ENCODE measurements around the gene BMP7.

DNA sequence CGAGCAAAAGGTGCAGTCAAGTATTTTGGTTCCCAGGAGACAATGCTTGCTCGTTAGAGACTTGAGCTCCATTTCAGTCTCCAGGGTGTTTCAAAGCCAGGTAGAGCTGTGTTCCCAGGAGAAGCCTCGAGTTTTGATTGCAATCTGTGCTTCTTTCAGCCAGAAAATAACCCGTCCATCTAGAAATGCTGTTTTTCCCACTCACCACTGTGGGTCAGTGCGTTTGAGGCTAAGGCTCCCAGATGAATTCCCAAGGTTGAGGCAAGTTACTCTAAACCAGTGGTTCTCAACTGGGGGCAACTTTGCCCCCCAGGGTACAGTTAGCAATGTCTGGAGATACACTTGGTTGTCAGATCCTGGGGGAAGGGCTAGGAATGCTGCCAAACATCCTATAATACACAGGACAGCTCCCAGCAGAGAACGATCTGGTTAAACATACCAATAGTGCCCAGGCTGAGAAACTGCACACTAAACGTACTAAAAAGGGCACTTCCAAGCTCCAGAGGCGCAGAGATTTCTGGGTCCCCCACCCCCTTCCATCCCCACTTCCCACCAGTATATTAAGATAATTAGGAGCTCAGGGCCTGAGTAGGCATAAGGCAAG is 13.8 kb downstream of the BMP7 start:
- TF ChIP-seq, protein P1, sequence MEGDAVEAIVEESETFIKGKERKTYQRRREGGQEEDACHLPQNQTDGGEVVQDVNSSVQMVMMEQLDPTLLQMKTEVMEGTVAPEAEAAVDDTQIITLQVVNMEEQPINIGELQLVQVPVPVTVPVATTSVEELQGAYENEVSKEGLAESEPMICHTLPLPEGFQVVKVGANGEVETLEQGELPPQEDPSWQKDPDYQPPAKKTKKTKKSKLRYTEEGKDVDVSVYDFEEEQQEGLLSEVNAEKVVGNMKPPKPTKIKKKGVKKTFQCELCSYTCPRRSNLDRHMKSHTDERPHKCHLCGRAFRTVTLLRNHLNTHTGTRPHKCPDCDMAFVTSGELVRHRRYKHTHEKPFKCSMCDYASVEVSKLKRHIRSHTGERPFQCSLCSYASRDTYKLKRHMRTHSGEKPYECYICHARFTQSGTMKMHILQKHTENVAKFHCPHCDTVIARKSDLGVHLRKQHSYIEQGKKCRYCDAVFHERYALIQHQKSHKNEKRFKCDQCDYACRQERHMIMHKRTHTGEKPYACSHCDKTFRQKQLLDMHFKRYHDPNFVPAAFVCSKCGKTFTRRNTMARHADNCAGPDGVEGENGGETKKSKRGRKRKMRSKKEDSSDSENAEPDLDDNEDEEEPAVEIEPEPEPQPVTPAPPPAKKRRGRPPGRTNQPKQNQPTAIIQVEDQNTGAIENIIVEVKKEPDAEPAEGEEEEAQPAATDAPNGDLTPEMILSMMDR (conservative IDR thresholded peaks at IDR 0.05 in 1 of 2, IDR thresholded peaks at IDR 0.05 in 1 of 2; ENCODE audit: extremely low read depth in 1 of 2, insufficient read depth in 1 of 2, low read depth in 1 of 2, low read length in 2 of 2) = no peak
- TF ChIP-seq EZH2 (IDR thresholded peaks at IDR 0.05; ENCODE audit: borderline replicate concordance, low read length) = no peak
